SH-SY5Y (cell line): ENCODE measurements around the gene HOXB5.

Experiments used
- GATA2 ChIP-seq: IDR thresholded peaks from 2 replicates; pipeline ENCODE4 v1.6.1; 2011; ENCODE audit warnings: mild to moderate bottlenecking, low read depth, low read length
- GATA3 ChIP-seq: IDR thresholded peaks from 2 replicates; pipeline ENCODE4 v1.6.1; 2011; ENCODE audit warnings: low read depth, mild to moderate bottlenecking, low read length, moderate library complexity

DNA sequence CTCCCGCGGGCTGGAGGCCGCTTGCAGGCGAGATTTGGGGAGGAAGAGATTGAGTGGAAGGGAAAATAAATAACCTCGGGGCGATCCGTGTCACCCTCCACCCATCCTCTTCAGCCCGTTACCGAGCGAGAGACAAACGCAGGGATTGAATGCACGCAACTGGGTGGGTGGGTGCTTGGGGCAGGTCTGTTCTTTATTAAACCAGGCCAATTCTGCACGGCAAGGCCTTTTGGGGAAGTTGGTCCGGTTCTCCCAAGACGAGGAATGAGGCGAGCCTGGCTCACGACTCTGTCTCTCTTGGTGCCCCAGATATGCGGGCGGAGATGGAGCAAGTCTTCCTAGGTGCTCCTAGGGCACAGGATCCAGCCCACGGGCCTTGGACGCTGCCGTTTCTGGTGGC is 17.6 kb upstream of the HOXB5 start:
- TF ChIP-seq GATA2 (no peak), GATA3 (no peak)
